Measurements from ENCODE around the gene CTTN.
A peak's percentile ranks its signal among the peaks of the same experiment; 100 is the strongest.

Gene CTTN

DNA sequence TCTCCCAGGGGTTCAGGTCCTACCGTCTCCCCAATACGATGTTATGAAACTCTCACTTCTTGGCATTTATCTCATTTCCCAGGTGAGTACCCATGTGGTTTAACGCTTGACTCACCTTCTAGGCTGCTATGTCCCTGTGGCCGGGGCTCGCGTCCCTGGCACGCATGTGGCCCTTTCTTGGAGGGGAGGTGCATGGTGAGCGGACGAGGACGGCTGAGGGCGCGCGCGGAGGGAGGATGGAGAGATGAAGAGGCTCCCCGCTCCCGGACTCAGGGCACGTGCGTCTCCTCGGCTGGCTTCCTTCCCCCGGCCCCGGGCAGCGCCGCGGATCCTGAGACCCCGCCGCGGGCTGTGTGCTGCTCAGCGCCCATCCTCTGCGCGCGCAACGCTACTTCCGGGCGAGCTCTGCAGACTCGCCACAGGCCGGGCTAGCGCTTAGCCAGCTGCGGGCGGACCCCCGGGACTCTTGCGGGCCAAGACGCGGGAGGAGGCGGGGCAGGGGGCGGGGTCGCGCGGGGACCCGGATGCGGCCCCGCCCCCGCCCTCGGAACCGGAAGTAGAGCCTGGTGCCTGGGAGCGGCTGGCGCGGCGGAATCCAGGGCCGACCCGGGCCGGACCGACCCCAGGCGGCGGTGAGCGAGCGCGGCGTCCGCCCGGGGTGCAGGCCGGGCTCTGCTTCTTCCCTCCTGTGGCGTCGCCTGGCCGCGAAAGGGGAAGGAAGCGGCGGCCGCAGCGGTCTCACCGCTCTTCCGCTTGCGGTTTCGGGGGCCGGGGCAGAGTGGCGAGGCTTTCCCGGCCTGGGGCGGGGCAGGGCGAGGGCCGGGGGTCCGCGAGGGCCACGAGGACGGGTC, at the start of gene CTTN:
TSS of gene CTTN (plus strand) at position 547 of the 851 bp plus-strand sequence. CDS start 8,769 bp downstream, outside the sequence.
- peak; percentile 96 for DNase-seq

DNA sequence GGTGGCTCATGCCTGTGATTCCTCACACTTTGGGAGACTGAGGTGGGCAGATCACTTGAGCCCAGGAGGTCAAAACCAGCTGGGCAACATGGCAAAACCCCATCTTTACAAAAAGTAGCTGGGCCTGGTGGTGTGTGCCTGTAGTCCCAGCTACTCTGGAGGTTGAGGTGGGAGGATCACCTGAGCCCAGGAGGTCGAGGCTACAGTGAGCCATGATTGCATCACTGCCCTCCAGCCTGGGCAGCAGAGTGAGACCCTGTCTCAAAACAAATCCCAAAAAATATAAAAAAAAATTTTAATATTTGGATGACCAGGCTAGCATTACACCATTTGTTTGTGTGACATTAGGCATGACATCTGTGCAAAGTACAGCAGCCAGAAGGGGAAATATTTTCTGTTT, 49.7 kb upstream of the CTTN start:
- DNase-seq: no peak

DNA sequence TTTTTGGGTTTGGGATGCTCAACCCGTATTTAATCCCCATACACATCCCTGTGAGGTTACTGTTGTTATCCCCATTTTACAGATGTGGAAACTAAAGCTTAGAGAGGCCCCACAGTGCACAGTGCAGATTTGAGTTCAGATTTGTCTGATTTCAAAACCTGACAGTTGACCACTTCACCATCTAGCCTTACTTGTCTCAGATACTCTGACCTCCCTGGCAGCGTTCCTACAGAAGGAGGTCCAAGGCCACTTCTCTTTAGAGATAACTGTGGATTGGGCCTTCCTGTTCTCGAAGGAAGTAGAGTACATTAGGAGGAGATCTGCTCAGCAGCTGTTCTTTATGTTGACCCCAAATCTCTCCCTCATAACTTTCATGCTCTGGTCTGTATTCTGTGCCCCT, 46.7 kb upstream of the CTTN start:
- DNase-seq: no peak

DNA sequence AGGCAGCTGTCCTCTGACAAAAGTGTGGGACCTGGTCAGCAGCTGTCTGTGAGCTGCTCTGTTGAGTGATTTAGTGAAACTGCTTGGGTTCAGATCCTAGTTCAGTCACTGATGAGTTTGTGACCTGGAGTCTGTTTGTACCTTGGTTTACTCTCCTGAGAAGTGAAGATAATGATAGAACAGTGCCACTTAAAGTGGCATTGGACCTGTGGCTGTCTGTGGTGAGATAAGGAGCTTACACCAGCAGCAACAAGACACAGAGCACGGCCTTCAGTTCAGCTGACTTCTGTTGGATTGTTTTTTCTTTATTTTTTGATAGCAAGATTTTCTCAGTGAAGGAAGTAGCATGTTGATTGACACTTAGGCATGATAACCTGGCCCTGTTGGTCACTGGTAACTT, 46.2 kb upstream of the CTTN start:
- no peak for DNase-seq

DNA sequence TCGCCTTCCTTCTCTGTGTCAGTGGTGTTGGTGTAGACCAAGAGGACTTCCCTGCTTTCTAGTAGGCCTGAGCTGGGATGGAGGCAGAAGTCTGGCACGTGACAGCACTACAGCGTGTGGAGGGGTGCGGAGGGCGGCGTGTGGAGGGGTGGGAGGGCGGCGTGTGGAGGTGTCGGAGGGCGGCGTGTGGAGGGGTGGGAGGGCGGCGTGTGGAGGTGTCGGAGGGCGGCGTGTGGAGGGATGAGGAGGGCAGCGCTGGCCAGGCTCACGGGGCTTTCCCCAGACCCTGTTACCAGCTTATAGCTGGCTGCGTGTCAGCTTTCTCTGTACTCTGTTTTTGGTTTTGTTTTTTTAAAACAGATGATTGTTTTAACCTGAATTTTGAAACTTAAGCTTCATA, 45.7 kb upstream of the CTTN start:
- no peak for DNase-seq

DNA sequence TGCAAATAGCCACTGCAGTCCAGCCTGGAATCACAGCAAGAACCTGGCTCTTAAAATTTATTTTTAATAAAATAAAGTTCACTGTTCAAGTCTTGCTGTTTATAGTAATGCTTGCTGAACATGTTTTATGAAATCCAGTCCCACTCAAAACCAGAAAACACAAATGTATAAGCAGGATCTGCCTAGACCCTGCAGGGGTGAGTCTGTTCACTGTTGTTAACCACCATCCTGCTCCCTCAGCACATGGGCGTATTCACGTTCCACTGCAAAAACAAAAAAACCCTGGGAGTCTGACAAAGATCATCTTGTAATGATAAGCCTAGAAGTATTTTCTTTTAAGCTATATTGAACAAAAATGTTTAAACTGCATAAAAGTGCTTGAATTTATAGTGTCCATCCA, 45.0 kb upstream of the CTTN start:
- DNase-seq: no peak

DNA sequence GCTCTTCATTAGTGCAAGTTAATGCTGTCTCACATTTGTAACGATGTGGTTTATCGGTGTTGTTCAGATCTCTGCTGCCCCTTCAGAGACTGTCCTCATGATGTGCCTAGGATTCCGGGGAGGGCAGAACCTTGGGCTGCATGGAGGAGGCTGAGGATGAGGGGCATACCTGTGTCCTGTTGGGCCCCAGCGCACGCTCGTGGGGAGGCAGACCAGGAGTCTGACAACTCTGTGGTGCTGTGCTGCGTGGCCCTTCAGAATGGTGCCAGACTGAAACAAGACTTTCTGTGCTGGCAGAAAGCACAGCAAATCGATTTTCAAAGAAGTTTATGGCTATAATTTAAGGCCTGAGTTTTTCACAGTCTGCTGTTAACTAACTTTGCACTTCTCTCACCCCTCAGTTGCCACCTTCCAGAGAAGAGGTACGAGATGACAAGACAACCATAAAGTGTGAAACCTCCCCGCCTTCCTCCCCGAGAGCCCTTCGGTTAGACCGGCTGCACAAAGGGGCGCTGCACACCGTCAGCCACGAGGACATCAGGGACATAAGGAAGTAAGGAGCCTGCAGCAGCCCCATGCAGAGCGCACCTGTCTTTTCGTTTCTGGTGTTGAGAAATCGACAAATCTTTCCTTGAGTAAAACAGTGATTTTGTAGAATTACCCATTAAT, 44.3 kb upstream of the CTTN start:
- no peak for DNase-seq

DNA sequence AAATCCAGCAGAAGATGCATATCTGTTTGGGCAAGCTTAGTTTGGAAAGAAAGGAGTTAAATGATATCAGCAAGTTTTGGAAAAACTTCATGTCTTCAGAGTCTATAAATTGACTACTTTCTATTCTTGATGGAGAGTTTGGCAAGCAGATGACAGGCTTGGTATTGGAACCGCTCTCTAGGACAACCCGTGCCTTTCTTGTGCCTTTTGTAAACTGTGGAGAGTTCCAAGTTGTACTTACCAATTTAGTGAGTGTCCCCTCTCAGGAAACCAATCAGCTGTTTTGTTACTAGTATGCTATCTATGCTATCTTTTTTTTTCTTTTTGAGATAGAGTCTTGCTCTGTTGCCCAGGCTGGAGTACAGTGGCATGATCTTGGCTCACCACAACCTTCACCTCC, 43.7 kb upstream of the CTTN start:
- DNase-seq: no peak

DNA sequence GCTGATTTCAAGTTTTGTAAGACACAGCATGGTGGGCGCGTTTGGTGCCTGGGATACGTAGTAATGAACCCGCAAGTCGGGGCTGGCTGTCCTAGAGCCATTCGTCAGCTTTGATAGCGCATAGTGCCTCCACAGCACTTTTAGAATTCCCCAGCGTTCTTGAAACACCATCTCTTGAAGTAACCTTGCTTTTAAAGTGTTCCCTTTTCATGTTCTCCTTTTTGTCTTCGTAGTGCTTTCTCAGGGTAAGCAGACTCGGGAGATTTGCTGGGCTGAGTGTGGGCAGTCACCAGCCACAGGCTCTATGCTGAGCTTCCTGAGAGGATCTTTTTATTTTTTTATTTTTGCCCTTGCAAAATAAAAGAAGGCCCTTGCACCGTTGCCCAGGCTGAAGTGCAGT, 39.6 kb upstream of the CTTN start:
- no peak for DNase-seq

DNA sequence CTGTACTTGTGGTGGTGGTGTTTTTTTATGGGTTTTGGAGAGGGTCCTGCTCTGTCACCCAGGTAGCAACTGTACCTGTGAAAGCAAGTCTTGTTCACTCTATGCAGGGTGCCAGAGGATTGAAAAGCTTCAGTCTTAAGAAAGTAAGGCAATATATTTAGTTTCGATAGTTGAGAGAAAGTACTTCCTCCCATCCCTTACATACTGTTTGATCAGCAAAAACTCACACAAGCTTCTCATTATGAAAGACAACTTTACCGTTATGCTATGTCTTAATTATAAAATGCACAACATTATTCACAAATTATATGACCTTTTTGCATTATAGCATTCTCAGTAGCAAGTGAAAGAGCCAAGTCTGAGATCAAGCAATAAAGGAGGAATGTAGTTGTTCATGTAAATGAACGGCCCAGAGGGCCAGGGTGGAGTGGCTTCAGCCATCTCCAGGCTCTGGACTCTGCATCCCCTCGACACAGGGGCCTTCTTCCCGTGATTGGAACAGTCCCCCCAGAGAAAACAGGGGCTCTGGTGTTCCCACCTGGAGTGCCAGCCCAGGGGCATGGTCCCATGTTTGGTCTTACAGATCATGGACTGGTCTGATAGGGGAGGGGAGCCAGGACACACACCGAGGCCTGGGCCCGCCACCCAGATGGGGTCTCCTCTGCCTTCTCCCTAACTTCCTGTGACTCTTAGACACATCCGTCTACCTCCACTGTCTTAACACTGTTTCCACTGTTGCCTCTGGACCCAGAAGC, 38.7 kb upstream of the CTTN start:
- no peak for DNase-seq

DNA sequence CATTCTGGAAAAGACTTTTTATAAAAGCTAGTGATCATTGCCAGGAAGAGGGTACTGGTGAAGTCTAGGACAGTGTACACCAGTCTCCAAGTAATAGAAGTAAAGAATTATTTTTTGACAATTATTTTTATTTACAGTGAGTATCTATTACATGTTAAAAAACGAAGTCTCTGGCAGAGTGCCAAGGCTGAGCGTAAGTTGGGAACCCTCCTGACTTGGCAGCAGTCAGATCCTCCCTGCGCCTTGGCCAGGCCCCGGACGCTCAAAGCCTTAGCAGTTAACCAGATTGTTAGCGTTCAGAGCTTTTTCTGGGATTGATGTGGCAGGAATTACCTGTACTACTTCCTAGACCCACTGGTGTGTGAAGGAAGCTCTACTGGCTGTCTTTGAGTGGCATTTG, 38.1 kb upstream of the CTTN start:
- DNase-seq: no peak

DNA sequence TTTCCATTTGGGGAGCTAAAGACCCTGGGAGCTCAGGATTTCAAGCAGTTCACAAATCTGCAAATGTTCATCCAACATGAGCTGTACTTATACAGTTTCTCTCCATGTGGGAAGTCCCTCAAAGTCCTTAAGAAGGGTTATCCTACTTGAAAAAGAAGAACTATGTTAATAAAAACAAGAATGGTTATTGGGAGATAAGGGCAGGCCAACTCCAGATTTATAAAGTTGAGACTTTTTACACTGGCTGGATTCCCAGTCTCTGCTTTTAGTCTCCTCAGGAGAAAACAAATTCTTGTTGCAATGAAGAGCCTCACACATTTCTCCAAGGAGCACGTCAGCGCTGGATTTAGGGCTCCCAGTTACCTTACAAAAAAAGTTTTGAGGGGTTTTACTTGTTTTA, 34.2 kb upstream of the CTTN start:
- no peak for DNase-seq

DNA sequence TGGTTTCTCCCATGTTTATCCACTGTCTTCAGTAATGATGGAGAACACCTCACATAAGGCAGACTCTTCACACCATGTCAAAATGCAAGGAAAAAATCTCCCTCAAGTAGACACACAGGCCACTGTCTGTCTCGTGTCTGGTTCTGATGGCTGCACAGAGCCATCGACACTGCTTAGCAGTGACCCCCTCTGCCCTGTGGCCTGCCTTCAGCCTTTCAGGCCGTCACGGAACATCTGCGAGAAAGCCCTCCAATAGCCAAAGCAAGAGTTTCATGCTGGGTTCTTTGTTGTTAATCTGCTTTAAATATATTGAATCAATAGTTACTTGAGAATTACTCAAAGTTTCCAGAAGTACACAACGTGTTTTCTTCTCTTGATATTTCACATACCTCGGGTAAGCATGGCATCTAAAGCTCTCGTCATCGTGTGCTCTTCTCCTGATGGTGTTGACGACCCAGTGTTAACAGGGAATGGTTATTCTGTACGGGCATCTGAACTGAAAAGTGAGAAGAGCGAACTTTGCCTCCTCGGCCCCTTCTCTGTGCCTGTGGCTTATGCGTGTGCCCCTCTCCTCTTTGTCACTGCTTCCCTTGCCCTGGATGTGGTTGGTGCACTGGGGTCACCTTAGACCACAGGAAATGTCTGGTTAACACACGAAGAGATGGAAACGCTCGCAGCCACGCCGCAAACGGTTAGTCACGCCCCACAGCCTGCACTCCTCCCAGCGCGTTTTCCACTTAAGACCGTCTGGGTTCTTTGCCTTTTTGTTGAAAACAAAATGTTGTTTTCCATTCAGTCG, 33.4 kb upstream of the CTTN start:
- peak; percentile 21 for DNase-seq

DNA sequence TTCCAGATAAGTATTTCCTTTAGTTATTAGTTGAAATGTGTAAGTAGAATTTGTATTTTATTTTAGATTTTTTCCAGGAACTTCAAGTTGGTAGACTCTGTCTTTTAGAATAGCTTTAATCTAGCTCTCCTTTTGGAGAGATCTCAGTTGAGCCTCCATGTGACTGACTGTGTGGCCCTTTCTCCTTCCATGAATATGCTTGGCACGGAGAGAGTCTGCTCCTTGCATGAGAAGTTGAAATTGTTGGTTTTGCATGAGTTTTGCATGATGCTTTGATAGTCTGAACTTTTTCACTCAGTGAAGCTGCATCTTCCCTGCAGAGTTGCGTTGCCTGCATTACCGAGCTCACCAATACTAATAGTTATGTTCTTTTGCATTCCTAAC, 32.8 kb upstream of the CTTN start:
- DNase-seq: peak; percentile 11

DNA sequence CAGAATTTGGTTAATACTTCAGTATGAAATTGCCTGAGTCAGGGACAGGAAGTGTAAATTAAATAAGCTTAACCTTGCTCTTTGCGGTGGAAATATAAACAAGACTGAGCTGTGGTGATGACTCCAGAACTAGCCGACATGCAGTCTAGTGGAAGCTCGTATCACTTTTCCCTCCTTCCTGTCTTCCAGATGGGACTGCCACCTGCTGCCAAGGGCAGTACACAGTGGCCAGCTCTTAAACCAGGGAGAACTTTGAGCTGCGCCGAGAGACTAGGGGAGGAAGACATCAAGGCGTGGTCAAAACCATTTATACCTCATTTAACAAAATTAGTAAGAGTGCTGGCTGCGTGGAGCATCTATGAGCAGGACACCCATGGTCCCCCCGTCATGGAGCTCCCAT, 31.3 kb upstream of the CTTN start:
- DNase-seq: no peak

DNA sequence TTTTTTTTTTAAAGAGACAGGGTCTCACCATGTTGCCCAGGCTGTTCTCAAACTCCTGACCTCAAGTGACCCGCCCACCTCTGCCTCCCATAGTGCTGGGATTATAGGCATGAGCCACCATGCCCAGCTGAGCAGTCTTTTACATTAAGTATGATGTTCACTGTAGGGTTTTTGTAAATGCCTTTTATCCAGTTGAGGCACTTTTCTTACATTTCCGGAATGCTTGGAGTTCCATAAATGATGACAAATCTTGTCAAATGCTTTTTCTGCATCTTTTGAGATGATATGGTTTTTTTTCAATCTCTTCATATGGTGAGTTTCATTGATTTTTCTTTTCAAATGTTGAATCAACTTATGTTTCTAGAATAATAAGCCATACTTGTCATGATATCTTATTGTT, 29.4 kb upstream of the CTTN start:
- peak; percentile 30 for DNase-seq

DNA sequence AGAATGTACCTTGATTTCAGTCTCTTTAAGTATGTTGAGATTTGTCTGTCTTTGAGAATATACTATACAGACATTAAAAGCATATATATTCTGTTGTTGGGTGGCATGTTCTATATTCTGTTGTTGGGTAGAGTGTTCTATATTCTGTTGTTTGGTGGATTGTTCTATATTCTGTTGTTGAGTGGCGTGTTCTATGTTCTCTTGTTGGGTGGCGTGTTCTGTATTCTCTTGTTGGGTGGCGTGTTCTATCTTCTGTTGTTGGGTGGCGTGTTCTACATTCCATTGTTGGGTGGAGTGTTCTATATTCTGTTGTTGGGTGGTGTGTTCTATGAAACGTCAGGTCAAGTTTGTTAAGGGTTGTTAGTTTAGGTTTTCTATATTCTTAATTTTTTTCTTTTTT, 27.1 kb upstream of the CTTN start:
- peak; percentile 47 for DNase-seq

DNA sequence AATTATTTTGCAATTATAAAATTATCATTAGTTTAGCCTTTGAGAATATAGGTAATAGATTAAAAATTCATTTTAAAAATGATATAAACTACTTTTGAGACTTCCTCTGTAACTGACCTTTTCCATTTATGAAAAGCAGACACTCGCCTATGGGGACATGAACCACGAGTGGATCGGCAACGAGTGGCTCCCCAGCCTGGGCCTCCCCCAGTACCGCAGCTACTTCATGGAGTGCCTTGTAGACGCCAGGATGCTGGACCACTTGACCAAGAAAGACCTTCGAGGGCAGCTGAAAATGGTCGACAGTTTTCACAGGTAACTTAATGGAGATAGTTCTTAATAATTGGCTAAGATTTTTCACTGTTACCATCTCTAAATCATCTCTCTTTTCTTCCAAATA, 26.3 kb upstream of the CTTN start:
- DNase-seq: no peak

DNA sequence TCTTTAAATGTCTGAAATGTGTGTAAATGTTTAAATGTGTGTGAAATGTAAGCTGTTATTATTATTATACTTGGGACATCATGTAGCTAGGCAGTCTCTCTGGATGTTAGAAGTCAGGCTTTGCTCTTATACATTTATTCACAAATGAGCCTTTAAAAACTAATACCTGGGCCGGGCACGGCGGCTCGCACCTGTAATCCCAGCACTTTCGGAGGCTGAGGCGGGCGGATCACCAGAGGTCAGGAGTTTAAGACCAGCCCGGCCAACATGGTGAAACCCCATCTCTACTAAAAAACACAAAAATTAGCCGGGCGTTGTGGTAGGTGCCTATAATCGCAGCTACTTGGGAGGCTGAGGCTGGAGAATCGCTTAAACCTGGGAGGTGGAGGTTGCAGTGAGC, 21.7 kb upstream of the CTTN start:
- no peak for DNase-seq

DNA sequence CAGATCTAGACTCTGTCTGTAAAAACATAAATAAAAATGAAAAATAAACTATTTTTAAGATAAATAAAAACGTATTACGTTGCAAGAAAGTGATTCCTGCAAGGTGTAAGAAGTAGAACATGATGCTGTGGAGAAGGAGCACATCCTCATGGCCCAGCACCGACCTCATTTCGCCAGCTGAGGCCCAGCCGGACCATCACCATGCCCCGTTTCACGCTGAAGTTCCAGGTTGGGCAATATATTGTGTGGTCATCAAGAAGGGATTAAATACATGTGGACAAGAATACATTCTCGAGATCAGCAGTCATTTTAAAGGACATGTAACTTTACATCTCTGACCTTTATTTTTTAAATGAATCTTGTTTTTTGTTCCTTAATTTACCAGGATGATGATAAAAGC, 20.7 kb upstream of the CTTN start:
- DNase-seq: no peak

DNA sequence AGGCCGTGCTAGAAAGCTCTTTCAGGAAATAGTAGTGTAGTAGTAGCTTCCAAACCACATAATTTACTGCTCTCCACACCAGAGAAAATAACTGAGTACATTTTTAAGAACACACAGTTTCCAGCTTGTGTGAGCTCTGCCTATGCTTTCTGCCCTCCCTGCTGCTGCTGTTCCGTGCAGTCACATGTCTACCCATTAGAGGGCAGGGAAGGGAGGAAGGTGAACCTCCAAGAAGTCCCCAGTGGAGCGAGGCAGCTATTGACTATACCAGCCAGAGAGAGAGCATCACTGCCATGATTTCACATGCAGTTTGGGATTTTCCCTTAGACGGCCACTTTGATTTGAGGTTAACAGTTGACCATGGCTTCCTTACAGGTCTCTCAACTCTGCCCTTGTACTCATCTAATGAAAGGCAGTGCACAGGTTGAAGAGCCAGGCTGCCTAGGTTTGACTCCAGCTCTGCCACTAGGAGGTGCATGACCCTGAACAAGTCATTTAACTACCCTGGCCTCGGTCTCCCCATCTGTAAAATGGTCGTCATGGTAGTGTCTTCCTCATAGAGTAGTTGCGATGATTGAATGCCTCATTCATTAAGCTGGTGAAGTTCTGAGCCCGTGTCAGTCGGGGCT, 19.7 kb upstream of the CTTN start:
- DNase-seq: no peak

DNA sequence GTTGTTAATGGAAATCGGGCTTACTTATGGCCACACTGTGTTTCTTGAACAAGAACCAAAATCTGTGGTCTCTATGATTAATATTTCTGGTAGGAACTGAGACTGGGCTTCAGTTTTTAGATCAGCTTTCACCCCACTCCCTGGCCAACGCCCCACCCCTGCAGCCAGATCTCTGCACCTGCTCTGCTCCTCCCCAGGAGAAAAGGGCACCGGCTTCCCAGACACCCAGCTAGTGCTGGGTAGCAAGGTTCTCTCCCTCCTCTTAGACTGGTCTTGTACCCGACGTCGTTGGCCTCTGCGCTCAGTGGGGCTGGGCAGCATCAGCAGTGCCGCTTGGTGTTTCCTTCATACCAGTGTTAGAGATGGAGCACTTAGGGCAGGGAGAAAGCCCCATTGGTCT, 17.0 kb upstream of the CTTN start:
- DNase-seq: no peak
